Activated naive CD8-positive, alpha-beta T cell (primary cell): ENCODE results near the gene HUWE1.

Experiments
- H3K27ac Mint-ChIP-seq: one replicate; pipeline ENCODE4 v1.8.0; 2021; ENCODE audit warnings: mixed read lengths
- H3K27me3 Mint-ChIP-seq: one replicate; pipeline ENCODE4 v1.8.0; 2021; ENCODE audit warnings: mixed read lengths
- H3K36me3 Mint-ChIP-seq: one replicate; pipeline ENCODE4 v1.8.0; 2021; ENCODE audit warnings: mixed read lengths
- H3K4me1 Mint-ChIP-seq: one replicate; pipeline ENCODE4 v1.8.0; 2021; ENCODE audit warnings: low read depth, mixed read lengths
- H3K4me3 Mint-ChIP-seq: one replicate; pipeline ENCODE4 v1.8.0; 2021; ENCODE audit warnings: mild to moderate bottlenecking, mixed read lengths
- H3K9me3 Mint-ChIP-seq: one replicate; pipeline ENCODE4 v1.8.0; 2021; ENCODE audit warnings: low read depth, mixed read lengths

HUWE1 gene

GRCh38 chrX:53606456-53606855 lies 80.1 kb downstream of the HUWE1 start:
- Mint-ChIP-seq H3K27ac (no peak overlapping the region), H3K36me3 (no peaks in the 10 kb centered on the region), H3K4me3 (no peak overlapping the region), H3K27me3 (no peaks in the 10 kb centered on the region), H3K4me1 (peaks cover 1% of the 10 kb centered on the region), H3K9me3 (no peaks in the 10 kb centered on the region)

- Mint-ChIP-seq H3K27me3 (no peaks in the 10 kb centered on the region), H3K36me3 (no peaks in the 10 kb centered on the region), H3K27ac (no peak overlapping the region), H3K4me1 (peaks cover 5% of the 10 kb centered on the region), H3K9me3 (no peaks in the 10 kb centered on the region), H3K4me3 (no peak overlapping the region)
Measured at GRCh38 chrX:53605004-53605403, 81.5 kb downstream of the HUWE1 start.

- peaks cover 6% of the 10 kb centered on the region for H3K4me1 Mint-ChIP-seq
- peak overlapping the region; percentile 76 for H3K27ac Mint-ChIP-seq
- H3K9me3 Mint-ChIP-seq, result no peaks in the 10 kb centered on the region
- H3K36me3 Mint-ChIP-seq, result no peaks in the 10 kb centered on the region
- no peaks in the 10 kb centered on the region for H3K27me3 Mint-ChIP-seq
- no peak overlapping the region for H3K4me3 Mint-ChIP-seq
Measured at GRCh38 chrX:53599781-53600396, 86.6 kb downstream of the HUWE1 start.

- H3K36me3 Mint-ChIP-seq, result no peaks in the 10 kb centered on the region
- H3K27me3 Mint-ChIP-seq, result no peaks in the 10 kb centered on the region
- no peak overlapping the region for H3K4me3 Mint-ChIP-seq
- peaks cover 6% of the 10 kb centered on the region for H3K4me1 Mint-ChIP-seq
- no peaks in the 10 kb centered on the region for H3K9me3 Mint-ChIP-seq
- H3K27ac Mint-ChIP-seq, result peak overlapping the region; percentile 22
Measured at GRCh38 chrX:53598169-53598568, 88.3 kb downstream of the HUWE1 start.

GRCh38 chrX:53595266-53595810 lies 91.2 kb downstream of the HUWE1 start:
- Mint-ChIP-seq H3K4me1 (peaks cover 3% of the 10 kb centered on the region), H3K36me3 (no peaks in the 10 kb centered on the region), H3K4me3 (no peak overlapping the region), H3K9me3 (no peaks in the 10 kb centered on the region), H3K27me3 (no peaks in the 10 kb centered on the region), H3K27ac (peak overlapping the region; percentile 64)

GRCh38 chrX:53594354-53594753 lies 92.2 kb downstream of the HUWE1 start:
- Mint-ChIP-seq H3K9me3 (no peaks in the 10 kb centered on the region), H3K4me1 (peaks cover 2% of the 10 kb centered on the region), H3K36me3 (no peaks in the 10 kb centered on the region), H3K27ac (no peak overlapping the region), H3K27me3 (no peaks in the 10 kb centered on the region), H3K4me3 (no peak overlapping the region)

GRCh38 chrX:53587795-53588420 lies 98.6 kb downstream of the HUWE1 start:
- H3K4me1 Mint-ChIP-seq, result peaks cover 1% of the 10 kb centered on the region
- H3K9me3 Mint-ChIP-seq, result no peaks in the 10 kb centered on the region
- no peaks in the 10 kb centered on the region for H3K27me3 Mint-ChIP-seq
- H3K36me3 Mint-ChIP-seq, result no peaks in the 10 kb centered on the region
- H3K27ac Mint-ChIP-seq, result peak overlapping the region; percentile 46
- no peak overlapping the region for H3K4me3 Mint-ChIP-seq

GRCh38 chrX:53584891-53585290 lies 101.6 kb downstream of the HUWE1 start:
- Mint-ChIP-seq H3K36me3 (peaks cover 2% of the 10 kb centered on the region), H3K27ac (no peak overlapping the region), H3K4me3 (no peak overlapping the region), H3K27me3 (no peaks in the 10 kb centered on the region), H3K9me3 (no peaks in the 10 kb centered on the region), H3K4me1 (peaks cover 1% of the 10 kb centered on the region)

GRCh38 chrX:53583571-53583970 lies 102.9 kb downstream of the HUWE1 start:
- Mint-ChIP-seq H3K4me1 (peaks cover 1% of the 10 kb centered on the region), H3K36me3 (peaks cover 2% of the 10 kb centered on the region), H3K9me3 (no peaks in the 10 kb centered on the region), H3K27me3 (no peaks in the 10 kb centered on the region), H3K4me3 (no peak overlapping the region), H3K27ac (no peak overlapping the region)

- Mint-ChIP-seq H3K4me3 (no peak overlapping the region), H3K4me1 (no peaks in the 10 kb centered on the region), H3K27ac (no peak overlapping the region), H3K9me3 (no peaks in the 10 kb centered on the region), H3K27me3 (no peaks in the 10 kb centered on the region), H3K36me3 (peaks cover 4% of the 10 kb centered on the region)
Measured at GRCh38 chrX:53580742-53581504, 105.6 kb downstream of the HUWE1 start.

GRCh38 chrX:53571494-53571893 lies 115.0 kb downstream of the HUWE1 start:
- no peak overlapping the region for H3K4me3 Mint-ChIP-seq
- H3K27me3 Mint-ChIP-seq, result no peaks in the 10 kb centered on the region
- no peak overlapping the region for H3K27ac Mint-ChIP-seq
- no peaks in the 10 kb centered on the region for H3K9me3 Mint-ChIP-seq
- peaks cover 2% of the 10 kb centered on the region for H3K36me3 Mint-ChIP-seq
- H3K4me1 Mint-ChIP-seq, result no peaks in the 10 kb centered on the region

- Mint-ChIP-seq H3K4me3 (no peak overlapping the region), H3K27ac (peak overlapping the region; percentile 54), H3K27me3 (no peaks in the 10 kb centered on the region), H3K36me3 (no peaks in the 10 kb centered on the region), H3K4me1 (no peaks in the 10 kb centered on the region), H3K9me3 (no peaks in the 10 kb centered on the region)
Measured at GRCh38 chrX:53563324-53563723, 123.2 kb downstream of the HUWE1 start.

- Mint-ChIP-seq H3K4me1 (no peaks in the 10 kb centered on the region), H3K4me3 (no peak overlapping the region), H3K9me3 (no peaks in the 10 kb centered on the region), H3K27ac (no peak overlapping the region), H3K27me3 (no peaks in the 10 kb centered on the region), H3K36me3 (peaks cover 3% of the 10 kb centered on the region)
Measured at GRCh38 chrX:53561912-53562311, 124.6 kb downstream of the HUWE1 start.

- Mint-ChIP-seq H3K4me1 (no peaks in the 10 kb centered on the region), H3K9me3 (no peaks in the 10 kb centered on the region), H3K36me3 (peaks cover 3% of the 10 kb centered on the region), H3K27ac (no peak overlapping the region), H3K27me3 (no peaks in the 10 kb centered on the region), H3K4me3 (no peak overlapping the region)
Measured at GRCh38 chrX:53558646-53559045, 127.9 kb downstream of the HUWE1 start.

GRCh38 chrX:53556868-53557267 lies 129.7 kb downstream of the HUWE1 start:
- H3K27me3 Mint-ChIP-seq, result no peaks in the 10 kb centered on the region
- no peak overlapping the region for H3K4me3 Mint-ChIP-seq
- H3K27ac Mint-ChIP-seq, result peak overlapping the region; percentile 41
- peaks cover 3% of the 10 kb centered on the region for H3K36me3 Mint-ChIP-seq
- no peaks in the 10 kb centered on the region for H3K9me3 Mint-ChIP-seq
- no peaks in the 10 kb centered on the region for H3K4me1 Mint-ChIP-seq
